ENCODE data around the gene RALGAPB.

DNA sequence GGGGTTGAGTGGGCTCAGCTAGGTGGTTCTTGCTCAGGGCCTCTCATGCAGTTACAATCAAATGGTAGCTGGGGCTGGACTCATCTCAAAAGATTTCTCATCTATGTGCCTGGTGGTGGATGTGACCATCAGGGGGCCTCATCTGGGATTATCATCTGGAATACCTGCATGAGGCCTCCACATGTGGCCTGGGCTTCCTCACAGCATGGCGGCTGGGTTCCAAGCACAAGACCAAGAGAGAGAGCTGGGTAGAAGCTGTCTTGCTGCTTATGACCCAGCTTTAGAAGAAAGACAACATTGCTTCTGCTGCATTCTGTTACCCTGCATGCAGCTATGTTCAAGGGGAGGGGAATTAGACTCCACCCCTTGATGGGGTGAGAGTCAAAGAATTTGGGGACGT is 151.4 kb downstream of the RALGAPB start:
- TF ChIP-seq POLR2A (IDR thresholded peaks at IDR 0.05; ENCODE audit: low read length) (no peak), GATA1 (IDR thresholded peaks at IDR 0.05; ENCODE audit: low read depth, low read length) (no peak)

Measured in erythroblast (primary cell).